Measurements from ENCODE around the gene GRB10. TPM values are rescaled to one million over a fixed set of nuclear protein-coding genes. Genes with fewer than 3 reads are reported as not detected.

GRB10 gene
- total RNA-seq, 4 donors from 2014 or later: 33.9 to 72.6 (median 41.8) TPM

DNA sequence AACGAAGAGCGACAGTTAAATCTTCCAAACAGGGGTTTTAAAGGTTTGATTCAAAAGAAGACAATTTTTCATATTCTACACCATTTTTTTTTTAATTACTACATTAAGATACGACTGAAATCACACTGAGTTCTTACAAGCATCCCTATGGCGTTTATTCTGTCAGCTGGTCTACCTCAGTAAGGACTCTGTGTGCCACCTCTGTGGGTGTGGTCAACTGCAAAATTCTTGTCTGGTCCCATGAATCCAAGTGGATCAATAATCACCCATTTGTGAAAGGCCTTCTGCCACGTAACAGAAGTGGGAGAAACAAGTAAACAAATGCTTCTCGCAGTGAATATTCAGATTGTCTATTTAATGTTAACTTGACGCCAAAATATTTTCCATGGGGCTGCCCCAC, 104.1 kb downstream of the GRB10 start:
- DNase-seq: no peak
- H3K4me3 ChIP-seq: no peak overlapping the region
- TF ChIP-seq POLR2A (IDR thresholded peaks at IDR 0.05): no peak
- intact Hi-C loops (cut with DNase I; ENCODE audit: low total_unique reads): loop anchor here (10.0 kb wide), 1 partner anchor 204 kb away; no protein-coding TSS in a partner anchor
- no peaks in the 10 kb centered on the region for H3K4me1 ChIP-seq
- no peak overlapping the region for H3K27ac ChIP-seq
- no peaks in the 10 kb centered on the region for H3K9me3 ChIP-seq
- no peaks in the 10 kb centered on the region for H3K36me3 ChIP-seq
- no peaks in the 10 kb centered on the region for H3K27me3 ChIP-seq

DNA sequence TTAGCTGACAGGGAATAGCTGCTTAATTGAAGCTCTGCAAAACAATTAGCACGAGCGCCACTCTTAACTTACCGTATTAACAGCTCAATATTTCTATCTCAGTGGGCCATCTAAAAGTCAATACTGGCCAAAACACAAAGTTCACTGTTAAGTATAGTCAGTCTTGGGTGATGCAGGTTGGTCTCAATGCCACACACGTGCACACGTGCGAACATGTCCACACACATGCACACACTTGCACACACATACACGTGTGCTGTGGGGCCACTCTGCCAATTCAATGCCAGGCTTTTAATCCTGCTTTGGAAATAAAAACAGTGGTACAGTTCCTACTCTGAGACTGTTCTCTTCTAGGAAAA, 105.1 kb downstream of the GRB10 start:
- no peaks in the 10 kb centered on the region for H3K36me3 ChIP-seq
- H3K27ac ChIP-seq: no peak overlapping the region
- intact Hi-C loops (cut with DNase I; ENCODE audit: low total_unique reads): loop anchor here (10.0 kb wide), 1 partner anchor 203 kb away; no protein-coding TSS in a partner anchor
- no peaks in the 10 kb centered on the region for H3K27me3 ChIP-seq
- H3K4me1 ChIP-seq: no peaks in the 10 kb centered on the region
- H3K9me3 ChIP-seq: no peaks in the 10 kb centered on the region
- DNase-seq: no peak
- no peak overlapping the region for H3K4me3 ChIP-seq
- TF ChIP-seq, protein P1, sequence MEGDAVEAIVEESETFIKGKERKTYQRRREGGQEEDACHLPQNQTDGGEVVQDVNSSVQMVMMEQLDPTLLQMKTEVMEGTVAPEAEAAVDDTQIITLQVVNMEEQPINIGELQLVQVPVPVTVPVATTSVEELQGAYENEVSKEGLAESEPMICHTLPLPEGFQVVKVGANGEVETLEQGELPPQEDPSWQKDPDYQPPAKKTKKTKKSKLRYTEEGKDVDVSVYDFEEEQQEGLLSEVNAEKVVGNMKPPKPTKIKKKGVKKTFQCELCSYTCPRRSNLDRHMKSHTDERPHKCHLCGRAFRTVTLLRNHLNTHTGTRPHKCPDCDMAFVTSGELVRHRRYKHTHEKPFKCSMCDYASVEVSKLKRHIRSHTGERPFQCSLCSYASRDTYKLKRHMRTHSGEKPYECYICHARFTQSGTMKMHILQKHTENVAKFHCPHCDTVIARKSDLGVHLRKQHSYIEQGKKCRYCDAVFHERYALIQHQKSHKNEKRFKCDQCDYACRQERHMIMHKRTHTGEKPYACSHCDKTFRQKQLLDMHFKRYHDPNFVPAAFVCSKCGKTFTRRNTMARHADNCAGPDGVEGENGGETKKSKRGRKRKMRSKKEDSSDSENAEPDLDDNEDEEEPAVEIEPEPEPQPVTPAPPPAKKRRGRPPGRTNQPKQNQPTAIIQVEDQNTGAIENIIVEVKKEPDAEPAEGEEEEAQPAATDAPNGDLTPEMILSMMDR (IDR thresholded peaks at IDR 0.05): no peak
- no peak for TF ChIP-seq POLR2A (IDR thresholded peaks at IDR 0.05)

DNA sequence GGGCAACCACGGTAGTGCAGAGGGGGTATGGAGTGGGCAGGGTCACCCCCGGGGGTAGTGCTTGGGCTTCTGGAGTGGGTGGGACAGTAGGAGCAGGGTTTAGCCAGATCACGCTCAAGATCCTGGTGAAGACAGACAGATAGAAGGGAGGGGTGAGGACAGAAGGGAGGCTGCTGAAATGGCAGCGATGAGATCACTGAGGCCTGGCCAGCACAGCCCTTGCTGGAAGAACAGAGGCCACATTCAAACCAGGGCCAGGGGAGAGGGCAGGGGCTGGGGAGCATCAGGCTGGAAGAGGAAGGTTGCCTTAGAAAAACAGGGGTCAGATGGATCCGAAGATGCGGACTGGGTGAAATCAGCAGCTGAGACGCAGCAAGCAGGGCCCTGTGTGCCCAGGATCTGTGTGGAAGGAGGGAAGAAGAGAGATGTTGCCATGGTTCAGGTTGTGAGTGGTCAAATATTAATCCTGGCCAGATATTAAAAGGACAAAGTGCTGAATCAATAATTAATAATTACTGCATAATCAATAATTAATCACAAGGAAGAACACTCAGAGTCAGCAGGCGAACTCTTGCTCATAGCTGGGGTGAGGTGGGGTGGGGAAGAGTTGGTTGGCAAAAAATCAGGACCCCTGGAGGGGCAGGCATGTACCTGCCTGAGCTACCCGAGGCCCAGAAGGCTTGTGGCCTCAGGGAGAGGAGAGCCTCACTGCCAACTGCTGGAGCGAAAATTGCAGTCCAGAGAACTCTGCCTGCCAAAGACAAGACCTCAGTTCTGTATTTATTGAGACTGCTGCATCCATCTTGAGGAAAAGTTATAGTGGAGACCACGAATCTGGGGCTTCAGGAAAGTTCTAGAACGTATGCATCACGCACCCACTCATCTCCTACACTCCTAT, 105.7 kb downstream of the GRB10 start:
- no peak for TF ChIP-seq POLR2A (IDR thresholded peaks at IDR 0.05)
- TF ChIP-seq, protein P1 (IDR thresholded peaks at IDR 0.05): no peak
- intact Hi-C loops (cut with DNase I; ENCODE audit: low total_unique reads): loop anchor here (10.0 kb wide), 1 partner anchor 202 kb away; no protein-coding TSS in a partner anchor
- Histone ChIP-seq H3K4me3 (no peak overlapping the region), H3K9me3 (no peaks in the 10 kb centered on the region), H3K27ac (peak overlapping the region in 1 of 2 donors; percentile 46), H3K27me3 (no peaks in the 10 kb centered on the region), H3K36me3 (no peaks in the 10 kb centered on the region), H3K4me1 (no peaks in the 10 kb centered on the region)
- no peak for DNase-seq

DNA sequence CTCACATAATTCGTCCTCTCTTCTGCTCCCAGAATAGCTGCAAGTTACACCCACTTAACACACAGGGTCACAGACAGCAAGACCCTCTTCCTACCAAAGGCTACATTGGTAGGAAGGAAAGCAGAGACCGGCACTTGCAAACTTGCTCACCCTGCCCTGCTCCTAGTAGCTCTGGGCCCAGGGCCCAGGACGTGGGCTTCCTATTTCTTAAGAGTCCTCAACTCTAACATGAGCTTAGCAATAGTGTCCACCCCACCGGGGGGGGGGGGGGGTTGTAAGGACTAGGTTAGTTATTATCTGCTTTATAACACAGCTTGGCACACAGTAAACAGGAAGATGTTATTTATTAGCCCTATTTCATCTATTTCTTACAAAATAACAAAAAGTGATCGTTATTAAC, 106.6 kb downstream of the GRB10 start:
- Histone ChIP-seq H3K27me3 (no peaks in the 10 kb centered on the region), H3K4me3 (no peak overlapping the region), H3K27ac (peak overlapping the region; percentile 21 to 46), H3K9me3 (no peaks in the 10 kb centered on the region), H3K36me3 (no peaks in the 10 kb centered on the region), H3K4me1 (no peaks in the 10 kb centered on the region)
- DNase-seq: peak in 1 of 2 donors; percentile 68
- TF ChIP-seq, protein P1 (IDR thresholded peaks at IDR 0.05): no peak
- TF ChIP-seq POLR2A (IDR thresholded peaks at IDR 0.05): no peak
- intact Hi-C loops (cut with DNase I; ENCODE audit: low total_unique reads): loop anchor here (10.0 kb wide), 1 partner anchor 201 kb away; no protein-coding TSS in a partner anchor

DNA sequence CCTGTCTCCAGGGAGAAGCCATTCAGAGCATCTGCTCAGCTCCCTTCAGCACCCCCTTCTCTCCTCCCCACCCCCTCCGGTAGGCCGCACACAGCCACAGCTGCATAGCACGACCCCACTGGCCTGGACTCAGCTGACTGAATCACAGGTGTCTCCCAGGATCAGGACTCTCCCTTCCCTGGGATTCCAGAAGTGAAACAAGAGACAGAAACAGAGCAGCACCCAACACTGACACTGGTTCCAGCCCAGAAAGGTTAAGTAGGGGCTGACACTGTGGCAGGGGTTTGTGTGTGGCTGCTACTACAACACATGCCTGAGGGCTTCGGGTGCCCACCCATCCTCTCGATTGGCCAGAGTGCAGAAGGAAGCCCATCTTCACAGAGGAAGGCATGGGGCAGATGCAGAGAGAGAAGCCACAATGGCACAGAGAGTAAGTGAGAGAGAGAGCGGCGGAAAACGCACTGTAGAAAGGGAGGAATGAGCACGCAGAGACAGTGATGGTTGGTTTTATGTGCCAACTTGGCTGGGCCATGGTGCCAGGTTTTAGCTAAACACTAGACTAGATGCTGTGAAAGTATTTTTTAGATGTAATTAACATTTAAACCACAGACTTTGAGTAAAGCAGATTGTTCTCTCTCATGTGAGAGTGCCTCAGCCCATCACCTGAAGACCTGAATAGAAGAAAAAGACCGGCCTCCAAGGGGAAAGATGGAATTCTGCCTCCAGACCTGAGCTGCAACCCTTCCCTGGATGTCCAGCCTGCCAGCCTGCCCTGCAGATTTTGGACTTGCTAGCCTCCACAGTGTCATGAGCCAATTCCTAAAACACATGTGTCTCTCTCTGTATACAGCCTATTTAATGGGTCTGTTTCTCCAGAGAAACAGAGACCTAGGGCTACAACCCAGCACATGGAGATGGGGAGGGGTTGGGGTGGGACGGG, 107.5 kb downstream of the GRB10 start:
- Histone ChIP-seq H3K27me3 (no peaks in the 10 kb centered on the region), H3K4me3 (no peak overlapping the region), H3K9me3 (no peaks in the 10 kb centered on the region), H3K4me1 (no peaks in the 10 kb centered on the region), H3K36me3 (no peaks in the 10 kb centered on the region), H3K27ac (peak overlapping the region; percentile 21 to 46)
- TF ChIP-seq, protein P1 (IDR thresholded peaks at IDR 0.05): no peak
- TF ChIP-seq POLR2A (IDR thresholded peaks at IDR 0.05): no peak
- DNase-seq: no peak
- intact Hi-C loops (cut with DNase I; ENCODE audit: low total_unique reads): loop anchor here (10.0 kb wide), 1 partner anchor 200 kb away; no protein-coding TSS in a partner anchor

All from uterus (tissue), 4 donors.